ENCODE data around the gene TNP1. TPM values are rescaled to one million over a fixed set of nuclear protein-coding genes. Genes with fewer than 3 reads are reported as not detected.

Gene TNP1
- polyA plus RNA-seq, 3 donors: not detected

DNA sequence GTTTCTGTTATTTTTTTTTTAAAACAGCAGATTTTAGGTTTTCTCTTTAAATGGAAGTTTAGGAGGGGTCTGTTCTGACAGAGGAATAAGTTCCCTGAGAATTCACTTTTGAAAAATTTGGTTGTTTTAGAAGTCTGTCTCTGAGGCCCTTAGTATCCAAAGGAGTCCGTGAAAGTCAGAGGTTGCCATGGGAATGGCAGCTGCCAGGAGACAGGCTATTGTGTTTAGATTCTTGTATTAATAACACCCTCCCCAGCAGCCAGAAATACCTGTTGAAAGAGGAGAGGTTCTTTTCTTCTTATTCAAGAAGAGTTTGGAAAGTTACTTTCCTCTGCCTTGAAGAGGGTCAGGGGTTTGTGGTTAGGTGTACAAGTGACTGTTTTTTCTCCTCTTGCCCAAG, 29.5 kb downstream of the TNP1 start:
- no peak for DNase-seq
- H3K27me3 Mint-ChIP-seq (ENCODE audit: low read depth in 3 of 3): peaks cover 2 to 5% (median 3%) of the 10 kb centered on the region in 3 donors
- no CpG with 5 or more reads among the region's 1 CpG for WGBS (ENCODE audit: insufficient coverage)

DNA sequence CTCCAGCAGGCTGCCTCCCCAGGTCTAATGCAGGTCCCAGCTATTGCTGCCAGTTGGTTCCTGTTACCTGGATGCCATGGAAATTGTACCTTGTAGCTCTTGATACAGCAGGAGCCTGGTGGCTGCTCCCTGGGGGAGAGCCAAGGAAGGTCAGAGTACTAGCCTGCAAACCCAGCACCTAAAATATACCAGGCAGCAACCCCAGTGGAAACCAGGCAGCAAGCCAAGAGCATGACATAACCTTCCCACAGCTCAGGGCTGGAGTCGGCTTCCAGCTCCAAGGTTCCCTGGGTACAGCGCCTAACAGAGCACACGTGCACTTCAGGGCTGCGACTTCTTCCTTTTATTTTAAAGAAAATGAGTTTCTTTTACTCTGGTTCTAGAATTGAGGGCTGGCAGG, 30.3 kb downstream of the TNP1 start:
- Histone ChIP-seq H3K79me2 (ENCODE audit: insufficient read depth, low read length) (no peaks in the 10 kb centered on the region), H3K27ac (ENCODE audit: low read depth in 1 of 2, low read length in 2 of 2) (no peak overlapping the region), H3K9me3 (replicated peaks in 1 of 2; ENCODE audit: control insufficient read depth in 1 of 2, insufficient read depth in 1 of 2, low read length in 2 of 2) (no peaks in the 10 kb centered on the region), H3K9ac (ENCODE audit: insufficient read depth, low read length, poor library complexity, severe bottlenecking) (no peak overlapping the region), H3K4me3 (replicated peaks in 1 of 3; ENCODE audit: low read depth in 2 of 3, low read length in 3 of 3) (no peak overlapping the region), H4K20me1 (ENCODE audit: insufficient read depth, low read length) (no peaks in the 10 kb centered on the region), H2AFZ (ENCODE audit: insufficient read depth, low read depth, low read length, poor library complexity, severe bottlenecking) (no peak overlapping the region), H3K4me2 (replicated peaks; ENCODE audit: extremely low read depth, low read length, poor library complexity, severe bottlenecking) (no peak overlapping the region), H3K4me1 (ENCODE audit: control insufficient read depth in 1 of 2, insufficient read depth in 2 of 2, low read length in 2 of 2) (no peaks in the 10 kb centered on the region), H3K27me3 (ENCODE audit: control insufficient read depth in 2 of 2, insufficient read depth in 2 of 2, low read length in 2 of 2) (peaks cover 0 to 5% of the 10 kb centered on the region in 2 donors), H3K36me3 (replicated peaks in 1 of 2; ENCODE audit: control insufficient read depth in 1 of 2, insufficient read depth in 2 of 2, low read length in 2 of 2) (no peaks in the 10 kb centered on the region)
- no peaks in the 10 kb centered on the region for H3K36me3 Mint-ChIP-seq
- no peaks in the 10 kb centered on the region for H3K4me1 Mint-ChIP-seq
- peaks cover 2 to 5% (median 3%) of the 10 kb centered on the region in 3 donors for H3K27me3 Mint-ChIP-seq (ENCODE audit: low read depth in 3 of 3)
- H3K27ac Mint-ChIP-seq: no peak overlapping the region
- no peak overlapping the region for H3K4me3 Mint-ChIP-seq
- peaks cover 0 to 3% (median 0%) of the 10 kb centered on the region in 7 donors for H3K9me3 Mint-ChIP-seq
- WGBS (ENCODE audit: insufficient coverage): no CpG with 5 or more reads among the region's 4 CpGs
- intact Hi-C loops (cut with micrococcal nuclease): no loop called here
- TF ChIP-seq, protein P1, sequence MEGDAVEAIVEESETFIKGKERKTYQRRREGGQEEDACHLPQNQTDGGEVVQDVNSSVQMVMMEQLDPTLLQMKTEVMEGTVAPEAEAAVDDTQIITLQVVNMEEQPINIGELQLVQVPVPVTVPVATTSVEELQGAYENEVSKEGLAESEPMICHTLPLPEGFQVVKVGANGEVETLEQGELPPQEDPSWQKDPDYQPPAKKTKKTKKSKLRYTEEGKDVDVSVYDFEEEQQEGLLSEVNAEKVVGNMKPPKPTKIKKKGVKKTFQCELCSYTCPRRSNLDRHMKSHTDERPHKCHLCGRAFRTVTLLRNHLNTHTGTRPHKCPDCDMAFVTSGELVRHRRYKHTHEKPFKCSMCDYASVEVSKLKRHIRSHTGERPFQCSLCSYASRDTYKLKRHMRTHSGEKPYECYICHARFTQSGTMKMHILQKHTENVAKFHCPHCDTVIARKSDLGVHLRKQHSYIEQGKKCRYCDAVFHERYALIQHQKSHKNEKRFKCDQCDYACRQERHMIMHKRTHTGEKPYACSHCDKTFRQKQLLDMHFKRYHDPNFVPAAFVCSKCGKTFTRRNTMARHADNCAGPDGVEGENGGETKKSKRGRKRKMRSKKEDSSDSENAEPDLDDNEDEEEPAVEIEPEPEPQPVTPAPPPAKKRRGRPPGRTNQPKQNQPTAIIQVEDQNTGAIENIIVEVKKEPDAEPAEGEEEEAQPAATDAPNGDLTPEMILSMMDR (IDR thresholded peaks at IDR 0.05): no peak
- no peak for DNase-seq

More for the DNA sequence above, 29.5 kb downstream of the TNP1 start:
- TF ChIP-seq, protein P1 (IDR thresholded peaks at IDR 0.05): no peak
- Mint-ChIP-seq H3K27ac (no peak overlapping the region), H3K36me3 (no peaks in the 10 kb centered on the region), H3K4me1 (no peaks in the 10 kb centered on the region), H3K9me3 (peaks cover 0 to 3% (median 0%) of the 10 kb centered on the region in 7 donors), H3K4me3 (no peak overlapping the region)
- Histone ChIP-seq H3K27ac (ENCODE audit: low read depth in 1 of 2, low read length in 2 of 2) (no peak overlapping the region), H3K36me3 (replicated peaks in 1 of 2; ENCODE audit: control insufficient read depth in 1 of 2, insufficient read depth in 2 of 2, low read length in 2 of 2) (no peaks in the 10 kb centered on the region), H3K27me3 (ENCODE audit: control insufficient read depth in 2 of 2, insufficient read depth in 2 of 2, low read length in 2 of 2) (peaks cover 0 to 5% of the 10 kb centered on the region in 2 donors), H3K79me2 (ENCODE audit: insufficient read depth, low read length) (no peaks in the 10 kb centered on the region), H3K9me3 (replicated peaks in 1 of 2; ENCODE audit: control insufficient read depth in 1 of 2, insufficient read depth in 1 of 2, low read length in 2 of 2) (no peaks in the 10 kb centered on the region), H3K4me1 (ENCODE audit: control insufficient read depth in 1 of 2, insufficient read depth in 2 of 2, low read length in 2 of 2) (no peaks in the 10 kb centered on the region), H3K4me2 (replicated peaks; ENCODE audit: extremely low read depth, low read length, poor library complexity, severe bottlenecking) (no peak overlapping the region), H3K4me3 (replicated peaks in 1 of 3; ENCODE audit: low read depth in 2 of 3, low read length in 3 of 3) (no peak overlapping the region), H2AFZ (ENCODE audit: insufficient read depth, low read depth, low read length, poor library complexity, severe bottlenecking) (no peak overlapping the region), H4K20me1 (ENCODE audit: insufficient read depth, low read length) (no peaks in the 10 kb centered on the region), H3K9ac (ENCODE audit: insufficient read depth, low read length, poor library complexity, severe bottlenecking) (no peak overlapping the region)
- intact Hi-C loops (cut with micrococcal nuclease): no loop called here

All from CD14-positive monocyte (primary cell).